BLaER1 treated with 17β-estradiol and CSF1 and Interleukin-3, amounts not matched to agents 10 nM and 100 nM (cell line): Measurements from ENCODE around the gene DISP2.

Experiments used
- H3K27ac ChIP-seq, 11 experiments: shearing (Covaris generic); formaldehyde crosslinking; 2 replicates each; pipeline ENCODE4 v1.8.1; 2022
- H3K27me3 ChIP-seq, 11 experiments: shearing (Covaris generic); formaldehyde crosslinking; 2 replicates each; pipeline ENCODE4 v1.8.1; 2022
- H3K36me3 ChIP-seq, 11 experiments: shearing (Covaris generic); formaldehyde crosslinking; 2 replicates each; pipeline ENCODE4 v1.8.1; 2022
- H3K4me1 ChIP-seq, 10 experiments: shearing (Covaris generic); formaldehyde crosslinking; 2 replicates each; pipeline ENCODE4 v1.8.1; 2022
- H3K4me2 ChIP-seq, 11 experiments: shearing (Covaris generic); formaldehyde crosslinking; 2 replicates each; pipeline ENCODE4 v1.8.1; 2022
- H3K4me3 ChIP-seq, 10 experiments: shearing (Covaris generic); formaldehyde crosslinking; 2 replicates each; pipeline ENCODE4 v1.8.1; 2022
- H3K9ac ChIP-seq, 11 experiments: shearing (Covaris generic); formaldehyde crosslinking; 2 replicates each; pipeline ENCODE4 v1.8.1; 2022
- H3K9me3 ChIP-seq, 11 experiments: shearing (Covaris generic); formaldehyde crosslinking; replicated peaks in 1 of 11; 2 replicates each; pipeline ENCODE4 v1.8.1; 2022
- H4K20me1 ChIP-seq, 11 experiments: shearing (Covaris generic); formaldehyde crosslinking; 2 replicates each; pipeline ENCODE4 v1.8.1; 2022
- Cebpa-rat ChIP-seq, 11 experiments: shearing (Covaris generic); IDR thresholded peaks; 2 replicates each; pipeline ENCODE4 v1.8.1; 2022

Gene DISP2

DNA sequence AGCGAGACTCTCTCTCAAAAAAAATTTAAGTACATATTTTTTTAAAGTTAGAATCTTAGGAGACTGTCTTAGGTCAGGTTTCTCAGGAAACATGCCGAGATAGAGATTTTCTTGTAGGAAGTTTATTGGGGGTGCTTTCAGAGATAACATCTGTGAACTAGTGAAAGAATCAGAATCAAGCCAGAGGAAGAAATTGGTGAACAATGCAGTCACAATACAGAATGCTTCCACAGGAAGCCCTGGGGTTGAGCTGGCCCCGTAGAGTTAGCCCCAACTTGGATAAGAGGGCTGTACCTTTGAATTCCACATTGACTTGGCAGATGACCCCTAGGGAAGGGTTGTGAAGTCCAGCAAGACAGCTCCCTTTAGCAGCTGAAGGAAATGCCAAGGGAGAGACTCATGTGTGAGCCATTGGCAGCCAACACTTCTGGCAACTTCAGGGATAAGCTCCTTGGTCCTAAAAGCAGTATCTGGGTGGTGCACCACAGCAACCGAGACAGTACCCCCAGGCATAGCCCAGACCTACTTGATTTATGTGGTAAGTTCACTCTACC is 43.2 kb upstream of the DISP2 start:
- Histone ChIP-seq H3K27ac (no peak overlapping the region), H3K4me1 (peaks cover 16 to 59% (median 40%) of the 10 kb centered on the region in 10 experiments), H3K9me3 (no peaks in the 10 kb centered on the region), H3K36me3 (no peaks in the 10 kb centered on the region), H4K20me1 (no peaks in the 10 kb centered on the region), H3K9ac (no peak overlapping the region), H3K27me3 (peaks cover 0 to 11% (median 0%) of the 10 kb centered on the region in 11 experiments; a peak in 4 of 22 replicates), H3K4me2 (peak overlapping the region in 6 of 11 experiments; percentile 3 to 71 (median 48); a peak in 9 of 22 replicates), H3K4me3 (no peak overlapping the region)
- no peak for TF ChIP-seq Cebpa-rat (IDR thresholded peaks at IDR 0.05)

DNA sequence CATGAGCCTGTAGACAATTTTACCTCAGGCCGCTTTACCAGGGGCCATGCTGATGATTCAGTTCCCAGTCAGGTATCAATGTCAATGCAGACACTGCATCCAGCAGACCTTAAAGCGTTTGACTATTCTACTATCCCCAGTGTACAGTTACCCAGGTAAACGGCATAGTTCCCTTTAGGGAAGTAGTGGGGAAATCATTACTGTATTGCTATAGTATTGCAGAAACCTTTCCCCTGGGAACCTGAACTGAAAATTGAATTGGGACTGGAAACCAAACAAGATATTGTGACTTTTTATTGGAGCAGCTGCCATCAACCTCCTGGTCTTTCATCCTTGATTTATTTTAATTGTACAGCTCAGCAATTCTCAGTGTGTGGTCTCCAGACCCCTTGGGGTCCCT is 41.1 kb upstream of the DISP2 start:
- Histone ChIP-seq H3K9me3 (no peaks in the 10 kb centered on the region), H3K27ac (no peak overlapping the region), H3K36me3 (no peaks in the 10 kb centered on the region), H3K4me2 (peak overlapping the region; percentile 3 to 77 (median 56); a peak in 20 of 22 replicates), H3K9ac (no peak overlapping the region), H3K4me1 (peaks cover 10 to 45% (median 27%) of the 10 kb centered on the region in 10 experiments), H4K20me1 (no peaks in the 10 kb centered on the region), H3K4me3 (no peak overlapping the region), H3K27me3 (peaks cover 0 to 11% (median 0%) of the 10 kb centered on the region in 11 experiments; a peak in 4 of 22 replicates)
- TF ChIP-seq Cebpa-rat (IDR thresholded peaks at IDR 0.05) = no peak

DNA sequence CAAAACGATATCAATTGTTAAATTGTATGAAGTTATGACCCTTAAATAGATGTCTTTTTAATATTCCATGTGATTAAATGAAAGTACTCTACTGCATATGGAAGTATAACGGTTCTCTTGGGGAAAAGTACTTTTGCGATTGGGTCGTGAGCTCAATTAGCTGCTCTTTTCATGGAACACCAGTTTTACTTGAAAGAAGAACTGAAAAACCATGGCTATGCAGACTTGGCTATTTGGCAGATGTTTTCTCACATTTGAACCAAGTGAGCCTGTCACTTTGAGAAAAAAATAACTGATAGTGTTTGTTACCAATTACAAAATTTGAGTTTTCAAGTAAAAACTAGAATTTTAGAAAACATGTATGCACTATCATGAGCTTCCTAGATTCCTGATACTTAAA is 40.4 kb upstream of the DISP2 start:
- peaks cover 14 to 51% (median 28%) of the 10 kb centered on the region in 10 experiments for H3K4me1 ChIP-seq
- H3K9me3 ChIP-seq = no peaks in the 10 kb centered on the region
- H4K20me1 ChIP-seq = no peaks in the 10 kb centered on the region
- no peak overlapping the region for H3K9ac ChIP-seq
- H3K4me2 ChIP-seq = peak overlapping the region; percentile 3 to 77 (median 56); a peak in 19 of 22 replicates
- TF ChIP-seq Cebpa-rat (IDR thresholded peaks at IDR 0.05) = no peak
- H3K36me3 ChIP-seq = no peaks in the 10 kb centered on the region
- no peak overlapping the region; a peak in 1 of 22 replicates for H3K27ac ChIP-seq
- H3K27me3 ChIP-seq = peaks cover 0 to 11% (median 0%) of the 10 kb centered on the region in 11 experiments; a peak in 4 of 22 replicates
- no peak overlapping the region for H3K4me3 ChIP-seq

DNA sequence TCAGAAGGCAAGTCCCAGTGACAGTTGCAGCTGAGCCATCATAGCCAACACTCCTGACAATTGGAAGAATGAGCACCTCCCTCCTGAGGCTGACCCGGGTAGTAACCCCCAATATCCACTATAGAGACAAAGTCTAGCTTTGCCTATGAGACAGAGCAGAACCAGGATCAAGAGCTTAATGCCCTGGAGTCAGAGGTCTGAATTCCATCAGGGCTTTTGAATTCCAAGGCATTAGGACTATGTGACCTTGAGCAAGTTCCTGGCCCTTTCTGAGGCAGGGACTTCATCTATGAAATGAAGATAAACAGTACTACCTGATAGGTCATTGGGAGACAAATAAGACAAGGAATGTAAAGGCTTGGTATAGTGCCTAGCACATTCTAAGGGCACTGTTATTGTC is 37.6 kb upstream of the DISP2 start:
- Histone ChIP-seq H3K27ac (no peak overlapping the region), H4K20me1 (peaks cover 0 to 17% (median 0%) of the 10 kb centered on the region in 11 experiments; a peak in 6 of 22 replicates), H3K9ac (no peak overlapping the region), H3K4me1 (peaks cover 28 to 45% (median 37%) of the 10 kb centered on the region in 10 experiments), H3K4me3 (no peak overlapping the region), H3K9me3 (no peaks in the 10 kb centered on the region), H3K4me2 (no peak overlapping the region), H3K36me3 (no peaks in the 10 kb centered on the region), H3K27me3 (peaks cover 0 to 18% (median 18%) of the 10 kb centered on the region in 11 experiments; a peak in 18 of 22 replicates)
- TF ChIP-seq Cebpa-rat (IDR thresholded peaks at IDR 0.05) = no peak

DNA sequence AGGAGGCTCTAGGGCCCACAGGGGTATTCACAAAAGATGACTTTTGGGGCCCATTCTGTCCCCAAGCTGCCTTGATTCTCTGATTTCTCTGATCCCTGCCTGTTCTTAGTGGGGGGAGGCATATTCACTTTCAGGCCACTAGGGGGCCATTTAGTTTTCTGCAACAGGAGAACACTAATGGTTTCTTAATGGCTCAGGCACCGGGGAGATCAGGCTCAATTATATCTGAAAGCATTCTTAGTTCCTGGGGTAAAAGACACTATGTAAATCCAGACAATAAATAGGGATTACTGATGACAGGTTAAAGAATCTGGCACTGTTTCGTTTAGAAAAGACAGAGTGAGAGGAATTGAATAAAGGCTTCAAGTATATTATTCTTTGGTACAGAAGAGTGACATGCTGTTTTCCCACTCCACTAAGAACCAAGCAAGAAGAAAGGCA is 37.1 kb upstream of the DISP2 start:
- Histone ChIP-seq H3K4me3 (no peak overlapping the region), H3K9me3 (no peaks in the 10 kb centered on the region), H3K4me1 (peaks cover 34 to 51% (median 42%) of the 10 kb centered on the region in 10 experiments), H3K36me3 (peaks cover 0 to under 1% (median 0%) of the 10 kb centered on the region in 11 experiments; a peak in 1 of 22 replicates), H3K27me3 (peaks cover 0 to 24% (median 23%) of the 10 kb centered on the region in 11 experiments; a peak in 18 of 22 replicates), H3K4me2 (no peak overlapping the region), H4K20me1 (peaks cover 0 to 23% (median 0%) of the 10 kb centered on the region in 11 experiments; a peak in 6 of 22 replicates), H3K27ac (no peak overlapping the region), H3K9ac (no peak overlapping the region)
- no peak for TF ChIP-seq Cebpa-rat (IDR thresholded peaks at IDR 0.05)

DNA sequence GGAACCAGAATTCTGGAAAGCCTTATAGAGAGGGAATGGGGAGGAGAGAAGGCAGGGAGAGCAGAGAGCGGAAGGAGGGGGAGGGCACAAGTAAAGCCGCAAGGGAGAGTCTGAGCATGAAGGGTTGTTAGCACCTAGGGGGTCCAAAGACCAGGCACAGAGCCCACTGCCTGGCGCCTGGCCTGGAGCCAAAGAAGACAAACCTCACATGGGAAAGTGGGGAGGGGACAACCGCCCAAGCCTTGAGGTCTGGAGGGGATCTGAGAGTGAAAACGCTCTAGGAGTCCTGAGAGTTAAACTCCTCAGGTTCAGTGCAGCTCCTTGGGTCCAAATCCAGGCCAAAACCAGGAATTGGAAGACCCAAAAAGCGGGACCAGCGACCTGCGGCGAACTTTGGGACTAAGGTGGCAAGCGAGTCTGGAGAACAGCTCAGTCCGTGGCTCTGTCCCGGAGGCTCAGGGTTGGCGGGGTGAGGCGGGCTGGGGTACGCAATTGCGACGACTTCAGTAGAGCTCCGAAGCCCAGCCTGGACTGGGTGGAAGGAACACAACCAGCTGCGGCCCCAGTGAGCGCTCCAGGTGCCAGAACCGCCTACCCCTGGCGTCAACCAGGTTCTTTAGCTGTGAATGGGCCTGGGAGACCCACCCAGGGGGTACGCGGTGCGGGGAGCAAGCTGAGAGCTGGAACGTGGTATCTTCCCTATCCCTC is 35.3 kb upstream of the DISP2 start:
- H3K9ac ChIP-seq = peak overlapping the region in 2 of 11 experiments; percentile 87 to 95; a peak in 2 of 22 replicates
- H3K36me3 ChIP-seq = peaks cover 0 to 17% (median 6%) of the 10 kb centered on the region in 11 experiments; a peak in 9 of 22 replicates
- no peaks in the 10 kb centered on the region for H3K9me3 ChIP-seq
- peak overlapping the region; percentile 78 to 98 (median 90); a peak in 17 of 20 replicates for H3K4me3 ChIP-seq
- H3K27me3 ChIP-seq = peaks cover 0 to 40% (median 37%) of the 10 kb centered on the region in 11 experiments; a peak in 18 of 22 replicates
- peak overlapping the region; percentile 95 to 100 (median 98) for H3K4me2 ChIP-seq
- H3K27ac ChIP-seq = no peak overlapping the region
- peaks cover 34 to 55% (median 47%) of the 10 kb centered on the region in 10 experiments for H3K4me1 ChIP-seq
- H4K20me1 ChIP-seq = peaks cover 0 to 28% (median 0%) of the 10 kb centered on the region in 11 experiments; a peak in 7 of 22 replicates
- TF ChIP-seq Cebpa-rat (IDR thresholded peaks at IDR 0.05) = no peak

DNA sequence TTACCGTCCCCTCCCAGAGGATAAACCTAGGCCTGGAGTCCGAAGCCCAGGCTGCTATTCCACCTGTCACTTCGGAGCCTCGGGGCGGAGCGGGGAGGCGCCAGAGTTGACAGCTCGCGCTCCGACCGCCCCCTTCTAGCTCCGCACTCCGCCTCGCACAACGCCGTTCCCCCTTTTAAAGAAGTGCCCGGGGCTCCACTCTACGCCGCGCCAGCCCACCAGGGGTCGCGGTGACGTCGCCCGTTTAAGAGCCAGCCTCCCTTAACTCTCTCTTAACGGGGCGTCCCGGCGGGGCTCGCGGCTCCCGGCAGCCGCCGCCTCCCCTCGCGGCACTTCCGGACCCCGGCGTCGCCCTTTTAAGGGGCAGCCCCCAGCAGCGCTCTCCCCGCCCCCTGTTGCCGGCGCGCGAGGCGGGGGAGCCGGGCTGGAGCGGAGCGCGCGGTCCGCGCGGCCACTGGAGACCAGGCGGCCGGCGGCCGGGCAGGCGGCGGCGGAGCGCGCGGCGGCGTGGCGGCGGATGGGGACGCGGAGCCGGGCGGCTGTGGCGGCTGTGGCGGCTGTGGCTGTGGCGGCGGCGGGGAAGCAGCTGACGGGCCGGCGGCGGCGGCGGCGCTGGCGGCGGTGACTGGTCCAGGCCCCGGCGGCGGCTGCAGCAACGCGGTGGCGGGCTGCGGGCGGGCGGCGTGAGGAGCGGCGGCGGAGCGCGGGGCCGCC is 34.6 kb upstream of the DISP2 start, which contains the start of gene INAFM2:
Gene INAFM2, plus strand, starts transcription at position 454 of the 714 bp plus-strand sequence. CDS start 364 bp downstream, outside the sequence.
- peaks cover 0 to 42% (median 37%) of the 10 kb centered on the region in 11 experiments; a peak in 18 of 22 replicates for H3K27me3 ChIP-seq
- peak within 1 kb of the TSS; percentile 74 to 98 (median 85) for H3K9ac ChIP-seq
- H3K36me3 ChIP-seq = peaks cover 0 to 18% (median 6%) of the 10 kb centered on the region in 11 experiments; a peak in 9 of 22 replicates
- H3K4me1 ChIP-seq = peaks cover 41 to 55% (median 48%) of the 10 kb centered on the region in 10 experiments
- TF ChIP-seq Cebpa-rat (IDR thresholded peaks at IDR 0.05) = no peak
- H3K9me3 ChIP-seq = no peaks in the 10 kb centered on the region
- peak within 1 kb of the TSS; percentile 78 to 98 (median 90) for H3K4me3 ChIP-seq
- peak within 1 kb of the TSS; percentile 59 to 87 (median 69) for H3K27ac ChIP-seq
- peaks cover 0 to 28% (median 1%) of the 10 kb centered on the region in 11 experiments; a peak in 8 of 22 replicates for H4K20me1 ChIP-seq
- H3K4me2 ChIP-seq = peak within 1 kb of the TSS; percentile 95 to 100 (median 98)
